WTC11 (cell line): ENCODE measurements around the gene PBRM1. TPM values are rescaled to one million over a fixed set of nuclear protein-coding genes. Genes with fewer than 3 reads are reported as not detected.

ENCODE experiments used
- ATAC-seq: fragments of 200-7000 bp; cut with Tn5 transposase; 2 replicates; pipeline ENCODE4 v1.10.0; 2021; ENCODE audit warnings: mild to moderate bottlenecking, moderate library complexity
- CTCF ChIA-PET: fragments of 300-600 bp; sonication (Branson Sonifier 250); formaldehyde crosslinking; loops from one replicate; lab custom pipeline; 2021; ENCODE audit warnings: antibody characterized with exemption; lab: Charles Lee
- POLR2A ChIA-PET: fragments of 350-600 bp; sonication (Branson Sonifier 250); formaldehyde crosslinking; loops from one replicate; lab custom pipeline; 2021; ENCODE audit warnings: antibody characterized with exemption; lab: Charles Lee
- DNase-seq: peaks from one replicate; pipeline ENCODE4 v3.0.0; 2021; ENCODE audit warnings: low spot score
- H3K27ac Mint-ChIP-seq: 2 replicates; pipeline ENCODE4 v1.8.0; 2021; ENCODE audit warnings: mixed read lengths
- H3K27me3 Mint-ChIP-seq: 2 replicates; pipeline ENCODE4 v1.8.0; 2021; ENCODE audit warnings: low read depth, mild to moderate bottlenecking, moderate library complexity, mixed read lengths
- H3K36me3 Mint-ChIP-seq: 2 replicates; pipeline ENCODE4 v1.8.0; 2021; ENCODE audit warnings: mixed read lengths
- H3K4me1 Mint-ChIP-seq: 2 replicates; pipeline ENCODE4 v1.8.0; 2022; ENCODE audit warnings: mixed read lengths
- H3K4me3 Mint-ChIP-seq: 2 replicates; pipeline ENCODE4 v1.8.0; 2021; ENCODE audit warnings: mild to moderate bottlenecking, moderate library complexity, mixed read lengths
- H3K9me3 Mint-ChIP-seq: 2 replicates; pipeline ENCODE4 v1.8.0; 2021; ENCODE audit warnings: mixed read lengths
- ARID4B ChIP-seq: sonication (generic); formaldehyde crosslinking; IDR thresholded peaks from 2 replicates; pipeline ENCODE4 v1.8.0; 2023; ENCODE audit warnings: missing genetic modification reagents, mild to moderate bottlenecking, borderline replicate concordance
- ATF3 ChIP-seq: sonication (generic); formaldehyde crosslinking; conservative IDR thresholded peaks from 2 replicates; pipeline ENCODE4 v1.8.1; 2022; ENCODE audit warnings: mild to moderate bottlenecking, missing genetic modification reagents
- CREM ChIP-seq: sonication (generic); formaldehyde crosslinking; IDR thresholded peaks from 2 replicates; pipeline ENCODE4 v1.8.1; 2022; ENCODE audit warnings: mild to moderate bottlenecking, missing genetic modification reagents, moderate library complexity
- E2F1 ChIP-seq: sonication (generic); formaldehyde crosslinking; IDR thresholded peaks from 2 replicates; pipeline ENCODE4 v1.8.0; 2022; ENCODE audit warnings: mild to moderate bottlenecking, missing genetic modification reagents
- EMX1 ChIP-seq: fragments of 250-450 bp; sonication (Bioruptor Pico); IDR thresholded peaks from 2 replicates; pipeline ENCODE4 v1.8.0; 2021; ENCODE audit warnings: mild to moderate bottlenecking
- ESRRA ChIP-seq: sonication (generic); formaldehyde crosslinking; IDR thresholded peaks from 2 replicates; pipeline ENCODE4 v1.8.1; 2022; ENCODE audit warnings: mild to moderate bottlenecking, missing genetic modification reagents, borderline replicate concordance
- FOXJ3 ChIP-seq: sonication (generic); formaldehyde crosslinking; IDR thresholded peaks from 2 replicates; pipeline ENCODE4 v1.9.0; 2021; ENCODE audit warnings: missing genetic modification reagents, mild to moderate bottlenecking, borderline replicate concordance
- FOXP1 ChIP-seq: sonication (generic); formaldehyde crosslinking; IDR thresholded peaks from 2 replicates; pipeline ENCODE4 v1.8.0; 2022; ENCODE audit warnings: missing genetic modification reagents, mild to moderate bottlenecking, moderate library complexity, borderline replicate concordance
- GABPB1 ChIP-seq: sonication (generic); formaldehyde crosslinking; IDR thresholded peaks from 2 replicates; pipeline ENCODE4 v1.8.1; 2023; ENCODE audit warnings: mild to moderate bottlenecking, missing genetic modification reagents
- GTF2I ChIP-seq: fragments of 250-450 bp; sonication (Bioruptor Pico); conservative IDR thresholded peaks from 2 replicates; pipeline ENCODE4 v1.4.0; 2021; ENCODE audit warnings: mild to moderate bottlenecking
- MLX ChIP-seq: sonication (generic); formaldehyde crosslinking; IDR thresholded peaks from 2 replicates; pipeline ENCODE4 v1.8.1; 2023; ENCODE audit warnings: mild to moderate bottlenecking, missing genetic modification reagents, moderate library complexity
- NFE2L1 ChIP-seq: sonication (generic); formaldehyde crosslinking; IDR thresholded peaks from 2 replicates; pipeline ENCODE4 v1.8.1; 2023; ENCODE audit warnings: missing genetic modification reagents
- PREB ChIP-seq: sonication (generic); formaldehyde crosslinking; IDR thresholded peaks from 2 replicates; pipeline ENCODE4 v1.8.1; 2022; ENCODE audit warnings: mild to moderate bottlenecking, missing genetic modification reagents, moderate library complexity, borderline replicate concordance
- SMAD4 ChIP-seq: sonication (generic); formaldehyde crosslinking; IDR thresholded peaks from 2 replicates; pipeline ENCODE4 v1.8.0; 2022; ENCODE audit warnings: mild to moderate bottlenecking, missing genetic modification reagents
- USF2 ChIP-seq: sonication (generic); formaldehyde crosslinking; IDR thresholded peaks from 2 replicates; pipeline ENCODE4 v1.8.1; 2023; ENCODE audit warnings: mild to moderate bottlenecking, missing genetic modification reagents, moderate library complexity
- ZBTB43 ChIP-seq: sonication (generic); formaldehyde crosslinking; IDR thresholded peaks from 2 replicates; pipeline ENCODE4 v1.8.1; 2023; ENCODE audit warnings: mild to moderate bottlenecking, missing genetic modification reagents
- ZNF219 ChIP-seq: sonication (generic); formaldehyde crosslinking; IDR thresholded peaks from 2 replicates; pipeline ENCODE4 v1.8.0; 2023; ENCODE audit warnings: missing genetic modification reagents, mild to moderate bottlenecking, borderline replicate concordance
- total RNA-seq: library from RNA; stranded (reverse); gene quantifications from 3 replicates; pipeline ENCODE4 v1.2.3, GENCODE V29; 2021

PBRM1 gene
- total RNA-seq, 1 experiment from 2014 or later = 48.8 TPM

GRCh38 chr3:52528586-52529375 lies 156.9 kb downstream of the PBRM1 start:
- no peak overlapping the region; the same call in 1 of the 2 replicates for H3K27ac Mint-ChIP-seq
- no peak overlapping the region for H3K4me3 Mint-ChIP-seq
- peaks cover 8% of the 10 kb centered on the region for H3K4me1 Mint-ChIP-seq
- ChIA-PET CTCF (interaction anchor here (0.6 kb wide), 1 partner anchor 28 kb away, joined by 3 read pairs; no protein-coding TSS in a partner anchor), POLR2A (no interaction called here)
- DNase-seq (peak; percentile 15), ATAC-seq (no peak)
- H3K27me3 Mint-ChIP-seq = no peaks in the 10 kb centered on the region; the same call in 1 of the 2 replicates
- TF ChIP-seq PREB (CRISPR knock-in tag) (no peak), ZBTB43 (CRISPR knock-in tag) (no peak), EMX1 (CRISPR knock-in tag) (no peak)
- peaks cover 38% of the 10 kb centered on the region for H3K36me3 Mint-ChIP-seq
- H3K9me3 Mint-ChIP-seq = no peaks in the 10 kb centered on the region

GRCh38 chr3:52527732-52528585 lies 157.8 kb downstream of the PBRM1 start:
- ATAC-seq = no peak
- POLR2A ChIA-PET = no interaction called here
- TF ChIP-seq NFE2L1 (CRISPR knock-in tag) (no peak), FOXP1 (CRISPR knock-in tag) (0 out of 2 replicates have a peak, but pooled peaks have one; percentile 11)
- TF ChIP-seq, all 79 proteins: peak for 1
- H3K27me3 Mint-ChIP-seq = no peaks in the 10 kb centered on the region; the same call in 1 of the 2 replicates
- peaks cover 8% of the 10 kb centered on the region for H3K4me1 Mint-ChIP-seq
- H3K4me3 Mint-ChIP-seq = no peak overlapping the region
- H3K36me3 Mint-ChIP-seq = peaks cover 38% of the 10 kb centered on the region
- H3K27ac Mint-ChIP-seq = no peak overlapping the region
- peak; percentile 7 for DNase-seq
- CTCF ChIA-PET = no interaction called here
- no peaks in the 10 kb centered on the region for H3K9me3 Mint-ChIP-seq

- ChIA-PET CTCF (interaction anchor here (1.7 kb wide), 1 partner anchor 45 kb away, joined by 3 read pairs; no protein-coding TSS in a partner anchor), POLR2A (no interaction called here)
- no peak for ATAC-seq
- Mint-ChIP-seq H3K4me1 (peaks cover 3% of the 10 kb centered on the region), H3K27me3 (no peaks in the 10 kb centered on the region; the same call in 1 of the 2 replicates), H3K9me3 (no peaks in the 10 kb centered on the region), H3K36me3 (peaks cover 38% of the 10 kb centered on the region), H3K27ac (no peak overlapping the region), H3K4me3 (no peak overlapping the region)
- DNase-seq = peak; percentile 5
- TF ChIP-seq ZNF219 (CRISPR knock-in tag) (no peak), GTF2I (CRISPR knock-in tag) (no peak), USF2 (CRISPR knock-in tag) (no peak), CREM (CRISPR knock-in tag) (no peak), ATF3 (CRISPR knock-in tag) (no peak), MLX (CRISPR knock-in tag) (no peak), E2F1 (CRISPR knock-in tag) (no peak), FOXJ3 (CRISPR knock-in tag) (no peak), ESRRA (CRISPR knock-in tag) (no peak), GABPB1 (no peak), SMAD4 (no peak), ARID4B (CRISPR knock-in tag) (no peak)
These were observed 158.5 kb downstream of the PBRM1 start for GRCh38 chr3:52527039-52527731.
